HG02981 (cell line): ENCODE measurements around the gene PRUNE1.

Source experiments
- ATAC-seq: cut with Tn5 transposase; IDR thresholded peaks from one replicate; pipeline ENCODE4 v1.9.1; 2021; ENCODE audit warnings: mild to moderate bottlenecking, moderate library complexity; ENCODE audit not compliant: unreplicated experiment

Gene PRUNE1

GRCh38 chr1:151048645-151049032 is 40.4 kb downstream of the PRUNE1 start:
- no peak for ATAC-seq

GRCh38 chr1:151049458-151049857 is 41.2 kb downstream of the PRUNE1 start:
- no peak for ATAC-seq

DNA sequence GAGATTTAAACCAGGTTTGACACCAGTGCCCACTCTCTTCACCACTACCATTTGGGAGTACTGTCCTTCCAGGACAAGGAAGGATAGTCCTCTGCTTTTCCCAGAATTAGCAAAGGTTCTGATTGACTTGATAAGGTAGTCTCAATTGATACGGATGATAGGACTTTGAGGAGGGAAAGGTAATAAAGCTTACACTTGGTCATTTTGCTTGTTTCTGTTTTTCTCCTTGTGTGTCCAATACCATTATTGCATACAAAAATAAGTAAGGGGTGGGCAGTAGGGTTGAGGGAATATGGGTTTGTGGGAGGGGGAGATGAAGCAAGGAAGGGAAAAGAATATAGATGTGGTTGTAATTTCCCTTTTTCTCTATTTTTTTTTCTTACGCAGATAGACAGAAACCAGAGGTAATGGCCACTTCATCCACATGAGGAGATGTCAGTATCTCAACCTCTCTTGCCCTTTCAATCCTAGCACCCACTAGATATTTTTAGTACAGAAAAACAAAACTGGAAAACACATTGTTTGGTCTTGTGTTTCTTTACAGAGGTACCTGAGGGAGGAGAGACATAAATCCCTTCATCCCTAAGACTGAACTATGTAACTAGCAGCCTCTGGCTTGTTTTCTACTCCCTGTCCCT is 41.9 kb downstream of the PRUNE1 start:
- ATAC-seq = no peak

- ATAC-seq = no peak
These were observed 43.2 kb downstream of the PRUNE1 start for GRCh38 chr1:151051356-151052009.

DNA sequence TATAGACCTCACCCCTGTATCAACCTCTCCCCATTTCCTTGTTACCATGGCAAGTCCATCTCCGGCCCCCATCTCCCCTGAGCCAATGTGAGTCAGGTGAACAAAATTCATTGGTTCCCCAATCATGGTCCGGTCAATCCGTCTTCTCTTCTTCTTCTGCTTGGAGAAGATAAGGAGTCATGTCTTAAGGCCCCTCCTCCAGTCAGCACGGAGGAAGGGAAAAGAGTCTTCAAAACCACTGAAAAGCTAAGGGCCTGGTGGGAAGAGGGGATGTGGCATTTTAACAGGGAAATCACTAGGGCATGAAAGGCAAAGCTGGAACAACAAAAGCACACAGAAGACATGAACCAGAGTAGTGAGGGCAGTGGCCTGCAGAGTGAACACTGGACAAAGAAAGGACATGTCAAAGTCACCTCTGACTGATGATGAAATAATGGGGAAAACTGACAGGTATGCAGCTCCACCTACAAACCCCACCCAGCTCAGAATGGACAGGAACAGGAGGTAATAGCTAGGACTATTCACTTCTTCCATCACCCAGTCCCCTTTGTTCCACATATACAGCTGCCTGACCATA is 46.8 kb downstream of the PRUNE1 start:
- no peak for ATAC-seq

GRCh38 chr1:151055581-151055980 is 47.3 kb downstream of the PRUNE1 start:
- ATAC-seq = no peak

DNA sequence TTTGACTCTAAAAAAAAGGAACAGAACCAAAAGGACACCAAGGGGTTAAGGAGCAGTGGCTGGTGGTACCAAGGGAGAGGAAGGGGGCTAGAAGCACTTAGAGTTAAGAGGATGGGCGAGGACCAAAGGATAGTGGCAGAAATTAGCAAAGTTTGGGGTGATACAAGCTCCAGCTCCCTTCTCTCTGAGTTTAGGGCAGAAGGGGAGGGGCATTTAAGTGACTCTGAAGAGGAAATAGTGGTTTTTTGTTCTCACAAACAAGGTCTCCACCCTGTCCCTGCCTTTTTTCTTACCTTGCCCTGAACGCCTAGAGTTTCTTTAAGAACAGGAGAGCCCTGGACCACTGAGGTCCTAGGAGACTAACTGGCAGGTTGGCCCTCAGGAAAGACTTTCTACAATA is 47.9 kb downstream of the PRUNE1 start:
- no peak for ATAC-seq

DNA sequence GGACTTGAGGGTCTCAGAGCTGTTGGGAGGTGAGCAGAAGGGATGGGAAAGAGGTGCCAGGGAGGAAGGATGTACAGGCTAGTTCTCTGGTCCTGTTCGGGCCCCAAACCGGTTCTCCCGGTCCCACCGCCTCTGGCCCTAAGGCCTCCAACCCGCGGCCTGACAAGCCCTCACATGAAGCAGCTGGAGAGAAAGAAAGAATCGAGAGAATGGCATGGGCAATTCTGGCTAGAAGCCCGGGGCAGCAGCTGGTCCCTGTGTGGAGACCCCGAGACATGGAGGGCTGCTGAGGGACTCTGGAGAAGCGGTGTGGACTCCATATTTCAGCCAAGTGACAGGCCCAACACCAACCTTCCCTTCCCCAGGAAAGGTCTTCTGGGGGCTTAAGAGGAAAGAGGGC is 50.4 kb downstream of the PRUNE1 start:
- no peak for ATAC-seq

DNA sequence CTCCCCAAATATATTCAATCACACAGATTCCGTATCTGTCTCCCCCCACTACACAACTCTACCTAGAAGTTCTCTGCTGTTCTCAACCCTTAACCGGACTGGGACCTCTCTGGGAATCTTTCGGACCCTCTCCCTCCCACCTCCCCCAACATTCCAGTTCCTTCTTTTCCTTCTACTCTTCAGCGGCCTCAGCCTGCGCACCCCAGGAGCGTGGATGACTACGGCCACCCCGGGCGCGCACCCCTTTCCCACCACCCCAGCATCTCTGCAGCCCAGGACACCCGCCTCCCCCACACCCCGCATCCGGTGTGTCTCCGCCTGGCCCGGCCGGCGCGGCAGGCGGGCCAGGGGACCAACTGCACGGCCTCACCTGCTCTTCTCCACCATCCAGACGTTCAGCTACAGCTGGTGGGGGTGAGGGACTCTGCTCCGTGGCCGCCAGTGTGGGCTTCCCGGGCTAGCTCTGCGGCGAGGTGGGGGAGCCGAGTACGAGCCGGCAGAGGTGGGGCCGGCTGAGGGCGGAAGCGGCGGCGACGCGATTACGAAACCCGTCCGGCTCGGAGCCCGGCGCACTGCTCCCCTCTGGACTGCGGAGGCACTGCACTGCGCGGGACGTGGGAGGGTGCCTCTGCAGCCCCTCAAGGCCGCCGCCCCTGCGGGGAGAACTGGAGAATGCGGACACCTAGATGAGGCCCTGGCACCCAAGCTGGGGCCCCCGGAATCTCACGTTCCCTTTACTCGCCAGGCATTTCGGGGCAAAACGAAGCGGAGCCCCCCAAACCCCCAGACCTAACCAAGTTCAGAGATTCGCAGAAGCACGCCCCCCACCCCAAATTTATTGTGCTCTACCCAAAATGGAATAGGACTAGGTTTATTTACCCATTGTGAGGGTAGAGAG is 51.1 kb downstream of the PRUNE1 start, which contains the start of gene CDC42SE1:
CDC42SE1 (minus strand) TSS at position 514 of the 898 bp plus-strand sequence. CDS start 3,892 bp downstream, outside the sequence.
- peak; percentile 77 for ATAC-seq

- no peak for ATAC-seq
These were observed 51.9 kb downstream of the PRUNE1 start, which contains the start of gene MLLT11 for GRCh38 chr1:151060007-151060656. MLLT11 (plus strand) TSS chr1:151060397; CDS start chr1:151067225, 6,828 bp downstream.

- no peak for ATAC-seq
These were observed 52.6 kb downstream of the PRUNE1 start for GRCh38 chr1:151060657-151061421.

DNA sequence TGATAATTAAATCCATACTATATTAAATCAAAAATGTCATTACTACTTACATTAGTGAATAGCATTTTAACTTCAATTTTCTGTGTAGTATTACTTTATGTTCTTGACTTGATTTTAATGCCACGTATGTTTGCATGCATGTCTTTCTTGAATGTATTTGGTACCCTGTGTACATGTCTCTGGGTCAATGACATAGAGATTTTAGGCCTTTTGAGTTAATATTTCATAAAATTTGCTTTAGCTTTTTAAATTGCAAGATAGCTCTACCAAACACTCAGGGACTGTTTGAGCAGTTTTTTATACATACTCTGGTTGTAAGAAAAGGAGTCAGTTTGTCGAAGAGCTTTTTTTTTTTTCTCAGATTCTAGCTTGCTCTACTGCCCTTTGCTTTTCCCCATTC is 53.5 kb downstream of the PRUNE1 start:
- ATAC-seq = no peak

- ATAC-seq = no peak
These were observed 54.6 kb downstream of the PRUNE1 start for GRCh38 chr1:151062741-151063371.

DNA sequence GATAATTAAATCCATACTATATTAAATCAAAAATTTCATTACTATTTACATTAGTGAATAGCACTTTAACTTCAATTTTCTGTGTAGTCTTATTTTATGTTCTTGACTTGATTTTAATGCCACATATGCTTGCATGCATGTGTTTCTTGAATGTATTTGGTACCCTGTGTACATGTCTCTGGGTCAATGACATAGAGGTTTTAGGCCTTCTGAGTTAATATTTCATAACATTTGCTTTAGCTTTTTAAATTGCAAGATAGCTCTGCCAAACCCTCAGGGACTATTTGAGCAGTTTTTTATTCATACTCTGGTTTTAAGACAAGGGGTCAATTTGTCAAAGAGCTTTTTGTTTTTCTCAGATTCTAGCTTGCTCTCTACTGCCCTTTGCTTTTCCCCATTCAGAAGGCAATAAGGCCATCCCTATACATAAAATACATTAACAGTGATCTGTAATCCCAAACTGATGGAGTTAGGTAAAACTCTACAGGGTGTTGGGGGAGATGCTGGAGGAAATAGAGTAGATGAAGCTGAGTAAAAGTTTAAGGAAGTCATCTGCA is 56.9 kb downstream of the PRUNE1 start:
- ATAC-seq = no peak

DNA sequence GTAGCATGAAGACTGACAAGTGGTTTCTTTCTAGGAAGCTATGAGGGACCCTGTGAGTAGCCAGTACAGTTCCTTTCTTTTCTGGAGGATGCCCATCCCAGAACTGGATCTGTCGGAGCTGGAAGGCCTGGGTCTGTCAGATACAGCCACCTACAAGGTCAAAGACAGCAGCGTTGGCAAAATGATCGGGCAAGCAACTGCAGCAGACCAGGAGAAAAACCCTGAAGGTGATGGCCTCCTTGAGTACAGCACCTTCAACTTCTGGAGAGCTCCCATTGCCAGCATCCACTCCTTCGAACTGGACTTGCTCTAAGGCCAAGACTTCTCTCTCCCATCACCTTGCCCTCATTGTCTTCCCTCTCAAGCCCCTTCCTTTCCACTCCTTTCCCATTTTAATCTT is 58.9 kb downstream of the PRUNE1 start:
- no peak for ATAC-seq

- no peak for ATAC-seq
These were observed 60.8 kb downstream of the PRUNE1 start for GRCh38 chr1:151069103-151069486.

DNA sequence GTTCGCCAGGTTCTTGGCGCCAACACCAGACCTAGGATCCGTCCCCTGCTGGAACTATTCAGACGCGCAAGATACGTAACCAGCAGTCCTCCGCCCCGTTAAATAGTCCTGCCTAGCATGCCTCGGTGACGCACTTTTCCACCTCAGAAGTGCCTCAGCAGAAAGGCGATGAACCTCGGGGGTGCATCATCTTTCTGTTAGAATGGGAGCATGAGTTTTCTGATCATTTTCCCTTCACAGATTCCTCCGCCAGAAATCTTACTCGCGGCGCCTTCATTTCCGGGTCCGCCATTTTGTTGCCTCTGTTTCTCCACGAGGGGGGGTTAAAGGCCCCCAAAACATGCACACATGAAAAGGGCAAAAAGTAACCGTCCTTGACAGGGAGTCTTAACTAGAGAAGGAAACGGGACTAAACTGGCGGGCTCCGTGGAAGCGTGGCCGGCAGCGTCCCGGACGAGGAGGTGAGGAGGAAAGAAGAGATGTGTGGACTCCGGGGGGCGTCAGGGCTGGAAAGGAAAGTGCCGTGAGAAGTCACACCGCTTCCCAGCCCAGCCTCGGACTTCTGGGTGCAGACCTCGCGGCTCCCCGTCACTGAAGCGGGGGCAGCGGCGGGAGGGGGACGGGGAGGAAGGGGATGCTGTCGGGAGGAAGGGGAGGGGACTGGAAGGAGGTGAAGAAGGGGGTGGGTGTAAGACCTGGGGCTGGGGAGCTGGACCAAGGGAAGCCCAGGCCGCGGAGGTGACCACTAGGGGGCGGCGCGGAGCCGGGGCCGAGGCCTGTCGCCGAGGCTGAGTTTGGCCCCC is 62.4 kb downstream of the PRUNE1 start, which contains the start of gene GABPB2:
GABPB2 (plus strand) TSS at position 288 of the 803 bp plus-strand sequence. CDS start 17,429 bp downstream, outside the sequence.
- peak; percentile 78 for ATAC-seq

- no peak for ATAC-seq
These were observed 64.0 kb downstream of the PRUNE1 start for GRCh38 chr1:151072224-151072623.
